HFF-Myc (cell line): ENCODE measurements around the gene ICE1.
"Not testable (repeated sequence)": the region's sequence is repeated elsewhere in the genome, so short reads cannot be mapped to it uniquely, and the experiment has no call there.

Experiments
- DNase-seq: peaks from one replicate; pipeline ENCODE4 v3.0.0-alpha.2; 2011; ENCODE audit warnings: low read depth; ENCODE audit errors: extremely low read depth
- H3K4me3 ChIP-seq: replicated peaks from 2 replicates; pipeline ENCODE4 v1.5.1; 2011; ENCODE audit warnings: low read depth, mild to moderate bottlenecking, control low read depth, low read length
- CTCF ChIP-seq: IDR thresholded peaks from 2 replicates; pipeline ENCODE4 v1.5.1; 2012; ENCODE audit warnings: mild to moderate bottlenecking, low read depth, low read length, control low read depth; ENCODE audit errors: missing control alignments

ICE1 gene

GRCh38 chr5:5499442-5499841 lies 77.0 kb downstream of the ICE1 start:
- DNase-seq: no peak
- no peak for TF ChIP-seq CTCF
- no peak overlapping the region for H3K4me3 ChIP-seq

- DNase-seq: no peak
- no peak overlapping the region for H3K4me3 ChIP-seq
- no peak for TF ChIP-seq CTCF
Observed at GRCh38 chr5:5504325-5504724, 81.8 kb downstream of the ICE1 start.

GRCh38 chr5:5505815-5506214 lies 83.3 kb downstream of the ICE1 start:
- no peak for TF ChIP-seq CTCF
- H3K4me3 ChIP-seq: no peak overlapping the region
- no peak for DNase-seq

GRCh38 chr5:5508391-5508790 lies 85.9 kb downstream of the ICE1 start:
- TF ChIP-seq CTCF: no peak
- H3K4me3 ChIP-seq: no peak overlapping the region
- DNase-seq: no peak

- TF ChIP-seq CTCF: no peak
- no peak for DNase-seq
- H3K4me3 ChIP-seq: no peak overlapping the region
Observed at GRCh38 chr5:5511904-5512416, 89.5 kb downstream of the ICE1 start.

- no peak for TF ChIP-seq CTCF
- no peak overlapping the region for H3K4me3 ChIP-seq
- DNase-seq: no peak
Observed at GRCh38 chr5:5512543-5512942, 90.1 kb downstream of the ICE1 start.

- DNase-seq: not testable (repeated sequence)
Observed at GRCh38 chr5:5520622-5521021, 98.1 kb downstream of the ICE1 start.

More at GRCh38 chr5:5520622-5521021, 98.1 kb downstream of the ICE1 start:
- not testable (repeated sequence) for H3K4me3 ChIP-seq
